Measurements from ENCODE around the gene TAS1R1.
A peak's percentile ranks its signal among the peaks of the same experiment; 100 is the strongest.

DNA sequence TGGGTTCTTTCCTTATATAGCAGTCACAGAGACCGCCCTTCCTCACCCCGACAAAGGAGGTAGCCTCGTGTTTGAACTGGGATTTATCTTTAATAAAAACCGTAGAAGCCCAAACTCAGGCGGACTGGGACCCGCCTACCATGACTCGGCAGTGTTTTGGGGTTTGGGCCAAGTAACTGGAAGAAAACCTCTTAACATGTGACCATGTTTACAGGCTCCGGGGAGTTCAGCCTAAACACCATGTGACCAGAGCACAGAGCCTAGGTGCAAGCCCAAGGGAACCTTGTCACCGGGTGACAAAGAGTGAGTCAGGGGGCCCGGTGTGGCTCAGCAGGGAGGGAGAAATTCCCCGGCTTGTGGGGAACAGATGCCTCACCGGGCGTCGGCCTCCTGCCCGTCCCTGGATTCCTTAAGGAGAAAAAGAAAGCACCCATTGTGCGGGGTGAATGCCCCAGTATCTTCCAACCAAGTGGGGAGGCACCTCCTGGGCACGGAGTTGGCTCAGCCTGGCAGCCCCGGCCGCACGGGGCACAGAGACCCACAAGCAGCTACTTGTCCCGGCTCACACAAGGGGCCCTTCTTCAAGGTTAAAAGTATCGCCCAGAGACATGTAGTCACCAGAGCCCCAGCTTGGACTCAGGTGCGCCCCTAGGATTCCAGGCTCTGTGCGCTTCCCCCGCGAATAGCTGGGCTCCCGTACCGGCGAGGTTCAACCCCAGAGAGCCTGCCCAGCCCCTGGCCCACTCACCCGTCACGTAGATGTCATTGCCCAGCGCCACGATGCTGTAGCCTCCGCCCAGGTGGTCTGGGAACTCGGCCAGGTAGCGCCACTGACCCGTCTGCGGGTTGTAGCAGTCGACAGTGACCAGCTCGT is 46.2 kb downstream of the TAS1R1 start:
- TF ChIP-seq EZH2 (IDR thresholded peaks at IDR 0.05; ENCODE audit: low read depth, unreplicated experiment) = no peak
- TF ChIP-seq, protein P1, sequence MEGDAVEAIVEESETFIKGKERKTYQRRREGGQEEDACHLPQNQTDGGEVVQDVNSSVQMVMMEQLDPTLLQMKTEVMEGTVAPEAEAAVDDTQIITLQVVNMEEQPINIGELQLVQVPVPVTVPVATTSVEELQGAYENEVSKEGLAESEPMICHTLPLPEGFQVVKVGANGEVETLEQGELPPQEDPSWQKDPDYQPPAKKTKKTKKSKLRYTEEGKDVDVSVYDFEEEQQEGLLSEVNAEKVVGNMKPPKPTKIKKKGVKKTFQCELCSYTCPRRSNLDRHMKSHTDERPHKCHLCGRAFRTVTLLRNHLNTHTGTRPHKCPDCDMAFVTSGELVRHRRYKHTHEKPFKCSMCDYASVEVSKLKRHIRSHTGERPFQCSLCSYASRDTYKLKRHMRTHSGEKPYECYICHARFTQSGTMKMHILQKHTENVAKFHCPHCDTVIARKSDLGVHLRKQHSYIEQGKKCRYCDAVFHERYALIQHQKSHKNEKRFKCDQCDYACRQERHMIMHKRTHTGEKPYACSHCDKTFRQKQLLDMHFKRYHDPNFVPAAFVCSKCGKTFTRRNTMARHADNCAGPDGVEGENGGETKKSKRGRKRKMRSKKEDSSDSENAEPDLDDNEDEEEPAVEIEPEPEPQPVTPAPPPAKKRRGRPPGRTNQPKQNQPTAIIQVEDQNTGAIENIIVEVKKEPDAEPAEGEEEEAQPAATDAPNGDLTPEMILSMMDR (conservative IDR thresholded peaks at IDR 0.05; ENCODE audit: low read depth in 2 of 2) = 0 out of 4 replicates have a peak, but pooled peaks have one; percentile 1 to 13
- TF ChIP-seq POLR2AphosphoS5 (IDR thresholded peaks at IDR 0.05; ENCODE audit: low read depth) = no peak
- TF ChIP-seq CREB1 (CRISPR knock-in tag; IDR thresholded peaks at IDR 0.05; ENCODE audit: low read depth) = 0 out of 2 replicates have a peak, but pooled peaks have one; percentile 38
- TF ChIP-seq, protein P2, sequence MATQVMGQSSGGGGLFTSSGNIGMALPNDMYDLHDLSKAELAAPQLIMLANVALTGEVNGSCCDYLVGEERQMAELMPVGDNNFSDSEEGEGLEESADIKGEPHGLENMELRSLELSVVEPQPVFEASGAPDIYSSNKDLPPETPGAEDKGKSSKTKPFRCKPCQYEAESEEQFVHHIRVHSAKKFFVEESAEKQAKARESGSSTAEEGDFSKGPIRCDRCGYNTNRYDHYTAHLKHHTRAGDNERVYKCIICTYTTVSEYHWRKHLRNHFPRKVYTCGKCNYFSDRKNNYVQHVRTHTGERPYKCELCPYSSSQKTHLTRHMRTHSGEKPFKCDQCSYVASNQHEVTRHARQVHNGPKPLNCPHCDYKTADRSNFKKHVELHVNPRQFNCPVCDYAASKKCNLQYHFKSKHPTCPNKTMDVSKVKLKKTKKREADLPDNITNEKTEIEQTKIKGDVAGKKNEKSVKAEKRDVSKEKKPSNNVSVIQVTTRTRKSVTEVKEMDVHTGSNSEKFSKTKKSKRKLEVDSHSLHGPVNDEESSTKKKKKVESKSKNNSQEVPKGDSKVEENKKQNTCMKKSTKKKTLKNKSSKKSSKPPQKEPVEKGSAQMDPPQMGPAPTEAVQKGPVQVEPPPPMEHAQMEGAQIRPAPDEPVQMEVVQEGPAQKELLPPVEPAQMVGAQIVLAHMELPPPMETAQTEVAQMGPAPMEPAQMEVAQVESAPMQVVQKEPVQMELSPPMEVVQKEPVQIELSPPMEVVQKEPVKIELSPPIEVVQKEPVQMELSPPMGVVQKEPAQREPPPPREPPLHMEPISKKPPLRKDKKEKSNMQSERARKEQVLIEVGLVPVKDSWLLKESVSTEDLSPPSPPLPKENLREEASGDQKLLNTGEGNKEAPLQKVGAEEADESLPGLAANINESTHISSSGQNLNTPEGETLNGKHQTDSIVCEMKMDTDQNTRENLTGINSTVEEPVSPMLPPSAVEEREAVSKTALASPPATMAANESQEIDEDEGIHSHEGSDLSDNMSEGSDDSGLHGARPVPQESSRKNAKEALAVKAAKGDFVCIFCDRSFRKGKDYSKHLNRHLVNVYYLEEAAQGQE (IDR thresholded peaks at IDR 0.05; ENCODE audit: unreplicated experiment) = no peak
- no peak for TF ChIP-seq JUNB (IDR thresholded peaks at IDR 0.05; ENCODE audit: unreplicated experiment)
- TF ChIP-seq EZH2phosphoT487 (IDR thresholded peaks at IDR 0.05; ENCODE audit: unreplicated experiment) = no peak
- no peak for TF ChIP-seq STAT1 (IDR thresholded peaks at IDR 0.05; ENCODE audit: unreplicated experiment)
- TF ChIP-seq, protein P3, sequence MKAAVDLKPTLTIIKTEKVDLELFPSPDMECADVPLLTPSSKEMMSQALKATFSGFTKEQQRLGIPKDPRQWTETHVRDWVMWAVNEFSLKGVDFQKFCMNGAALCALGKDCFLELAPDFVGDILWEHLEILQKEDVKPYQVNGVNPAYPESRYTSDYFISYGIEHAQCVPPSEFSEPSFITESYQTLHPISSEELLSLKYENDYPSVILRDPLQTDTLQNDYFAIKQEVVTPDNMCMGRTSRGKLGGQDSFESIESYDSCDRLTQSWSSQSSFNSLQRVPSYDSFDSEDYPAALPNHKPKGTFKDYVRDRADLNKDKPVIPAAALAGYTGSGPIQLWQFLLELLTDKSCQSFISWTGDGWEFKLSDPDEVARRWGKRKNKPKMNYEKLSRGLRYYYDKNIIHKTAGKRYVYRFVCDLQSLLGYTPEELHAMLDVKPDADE (IDR thresholded peaks at IDR 0.05) = no peak
- no peak for TF ChIP-seq NANOG (IDR thresholded peaks at IDR 0.05; ENCODE audit: borderline replicate concordance)
